Measurements from ENCODE around the gene SLCO2B1.

GRCh38 chr11:75214411-75214821 is 63.5 kb downstream of the SLCO2B1 start:
- TF ChIP-seq, protein P1, sequence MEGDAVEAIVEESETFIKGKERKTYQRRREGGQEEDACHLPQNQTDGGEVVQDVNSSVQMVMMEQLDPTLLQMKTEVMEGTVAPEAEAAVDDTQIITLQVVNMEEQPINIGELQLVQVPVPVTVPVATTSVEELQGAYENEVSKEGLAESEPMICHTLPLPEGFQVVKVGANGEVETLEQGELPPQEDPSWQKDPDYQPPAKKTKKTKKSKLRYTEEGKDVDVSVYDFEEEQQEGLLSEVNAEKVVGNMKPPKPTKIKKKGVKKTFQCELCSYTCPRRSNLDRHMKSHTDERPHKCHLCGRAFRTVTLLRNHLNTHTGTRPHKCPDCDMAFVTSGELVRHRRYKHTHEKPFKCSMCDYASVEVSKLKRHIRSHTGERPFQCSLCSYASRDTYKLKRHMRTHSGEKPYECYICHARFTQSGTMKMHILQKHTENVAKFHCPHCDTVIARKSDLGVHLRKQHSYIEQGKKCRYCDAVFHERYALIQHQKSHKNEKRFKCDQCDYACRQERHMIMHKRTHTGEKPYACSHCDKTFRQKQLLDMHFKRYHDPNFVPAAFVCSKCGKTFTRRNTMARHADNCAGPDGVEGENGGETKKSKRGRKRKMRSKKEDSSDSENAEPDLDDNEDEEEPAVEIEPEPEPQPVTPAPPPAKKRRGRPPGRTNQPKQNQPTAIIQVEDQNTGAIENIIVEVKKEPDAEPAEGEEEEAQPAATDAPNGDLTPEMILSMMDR (conservative IDR thresholded peaks at IDR 0.05 in 1 of 2, IDR thresholded peaks at IDR 0.05 in 1 of 2; ENCODE audit: extremely low read depth in 1 of 2, insufficient read depth in 1 of 2, low read depth in 1 of 2, low read length in 2 of 2) = peak; percentile 26 to 53
- TF ChIP-seq EZH2 (IDR thresholded peaks at IDR 0.05; ENCODE audit: borderline replicate concordance, low read length) = no peak
